B cell (primary cell): Measurements from ENCODE around the gene EPHA2.
A peak's percentile ranks its signal among the peaks of the same experiment; 100 is the strongest.

Source experiments
- EZH2 ChIP-seq: IDR thresholded peaks from 2 replicates; pipeline ENCODE4 v1.6.1; 2012; ENCODE audit warnings: borderline replicate concordance, low read depth, mild to moderate bottlenecking, moderate library complexity, low read length; ENCODE audit not compliant: insufficient read depth, poor library complexity, severe bottlenecking
- TF ChIP-seq, protein P1 (sequence below): fragments of 200-600 bp; IDR thresholded peaks from one replicate; pipeline ENCODE4 v1.8.0; 2022; ENCODE audit warnings: antibody characterized with exemption, mild to moderate bottlenecking

DNA sequence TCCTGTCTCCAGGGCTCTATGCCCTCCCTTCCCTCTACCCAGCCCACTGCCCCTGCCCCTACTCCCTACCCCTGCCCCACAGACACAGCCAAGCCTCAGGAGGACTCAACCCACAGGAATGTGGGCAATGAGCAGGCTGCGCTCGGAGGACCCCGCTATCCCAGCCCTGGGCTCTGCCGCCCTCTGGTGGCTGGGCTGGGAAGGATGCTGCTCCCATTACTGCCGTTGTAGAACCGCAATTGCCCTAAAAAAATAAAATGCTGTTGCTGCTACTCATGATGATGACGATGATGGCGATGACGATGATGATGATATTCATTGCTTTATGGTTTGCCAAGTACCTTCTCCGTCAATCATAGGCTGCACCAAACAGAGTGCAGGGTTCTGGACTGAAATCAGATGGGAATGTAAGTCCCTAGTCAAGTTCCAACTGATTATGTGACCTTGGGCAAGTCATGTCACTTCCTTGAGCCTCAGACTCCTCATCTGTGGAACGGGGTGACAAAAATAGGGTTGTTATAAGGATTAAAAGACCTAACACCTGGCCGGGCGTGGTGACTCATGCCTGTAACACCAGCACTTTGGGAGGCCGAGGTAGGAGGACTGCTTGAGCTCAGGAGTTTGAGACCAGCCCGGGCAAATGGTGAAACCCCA, 32.0 kb upstream of the EPHA2 start:
- TF ChIP-seq, protein P1, sequence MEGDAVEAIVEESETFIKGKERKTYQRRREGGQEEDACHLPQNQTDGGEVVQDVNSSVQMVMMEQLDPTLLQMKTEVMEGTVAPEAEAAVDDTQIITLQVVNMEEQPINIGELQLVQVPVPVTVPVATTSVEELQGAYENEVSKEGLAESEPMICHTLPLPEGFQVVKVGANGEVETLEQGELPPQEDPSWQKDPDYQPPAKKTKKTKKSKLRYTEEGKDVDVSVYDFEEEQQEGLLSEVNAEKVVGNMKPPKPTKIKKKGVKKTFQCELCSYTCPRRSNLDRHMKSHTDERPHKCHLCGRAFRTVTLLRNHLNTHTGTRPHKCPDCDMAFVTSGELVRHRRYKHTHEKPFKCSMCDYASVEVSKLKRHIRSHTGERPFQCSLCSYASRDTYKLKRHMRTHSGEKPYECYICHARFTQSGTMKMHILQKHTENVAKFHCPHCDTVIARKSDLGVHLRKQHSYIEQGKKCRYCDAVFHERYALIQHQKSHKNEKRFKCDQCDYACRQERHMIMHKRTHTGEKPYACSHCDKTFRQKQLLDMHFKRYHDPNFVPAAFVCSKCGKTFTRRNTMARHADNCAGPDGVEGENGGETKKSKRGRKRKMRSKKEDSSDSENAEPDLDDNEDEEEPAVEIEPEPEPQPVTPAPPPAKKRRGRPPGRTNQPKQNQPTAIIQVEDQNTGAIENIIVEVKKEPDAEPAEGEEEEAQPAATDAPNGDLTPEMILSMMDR = peak; percentile 95
- TF ChIP-seq EZH2 = no peak
